Endothelial cell of umbilical vein (primary cell): ENCODE results near the gene HPDL. TPM values are rescaled to one million over a fixed set of nuclear protein-coding genes. Genes with fewer than 3 reads are reported as not detected.

Source experiments
- BruUV-seq: library from RNA; stranded (reverse); fragments of 400-500 nt; replicated peaks from 2 replicates; lab custom pipeline; 2021; lab: Mats Ljungman, UMichigan
- CTCF ChIA-PET: fragments of 300-600, 350-600 bp; sonication (Branson Sonifier 250); formaldehyde crosslinking; loops from one replicate; lab custom pipeline; 2021; ENCODE audit warnings: antibody characterized with exemption, inconsistent platforms; lab: Charles Lee
- POLR2A ChIA-PET: fragments of 300-600, 350-600 bp; sonication (Branson Sonifier 250); formaldehyde crosslinking; loops from one replicate; lab custom pipeline; 2021; ENCODE audit warnings: antibody characterized with exemption, inconsistent platforms; lab: Charles Lee
- DNase-seq: peaks from one replicate; pipeline ENCODE4 v3.0.0-alpha.2; 2011; ENCODE audit warnings: low read depth, low spot score
- FAIRE-seq: peaks from 2 replicates; lab custom pipeline; 2011; peaks lifted over from hg19 to GRCh38; lab: Jason Lieb, UNC
- H2AFZ ChIP-seq: 2 replicates; pipeline ENCODE4 v1.6.0; 2012; ENCODE audit warnings: low read depth, low read length, control low read depth, inconsistent platforms
- H3K27ac ChIP-seq: 2 replicates; pipeline ENCODE4 v1.5.1; 2011; ENCODE audit warnings: low read depth, mild to moderate bottlenecking, control low read depth, low read length, moderate library complexity; ENCODE audit not compliant: insufficient read depth
- H3K27me3 ChIP-seq, 2 experiments: 2 replicates each; pipeline versions ENCODE4 v1.6.0 to v1.6.1; 2011; ENCODE audit warnings: low read length in 2 of 2, mixed read lengths in 1 of 2; ENCODE audit not compliant: control insufficient read depth in 2 of 2, insufficient read depth in 2 of 2
- H3K36me3 ChIP-seq, 2 experiments: 2 replicates in 1 of 2; 3 replicates in 1 of 2; pipeline ENCODE4 v1.5.1; 2011; ENCODE audit warnings: low read length in 2 of 2, mild to moderate bottlenecking in 1 of 2, moderate library complexity in 1 of 2; ENCODE audit not compliant: control insufficient read depth in 2 of 2, insufficient read depth in 2 of 2; ENCODE audit errors: extremely low read depth in 1 of 2
- H3K4me1 ChIP-seq: 3 replicates; pipeline ENCODE4 v1.5.1; 2011; ENCODE audit warnings: mild to moderate bottlenecking, low read length; ENCODE audit not compliant: control insufficient read depth, insufficient read depth; ENCODE audit errors: extremely low read depth
- H3K4me2 ChIP-seq: 2 replicates; pipeline ENCODE4 v1.6.1; 2011; ENCODE audit warnings: low read length, control low read depth, mixed read lengths; ENCODE audit not compliant: insufficient read depth
- H3K4me3 ChIP-seq, 3 experiments: fragments of 200-600 bp in 1 of 3; sonication (generic), shearing (Covaris generic) in 1 of 3; replicated peaks in 1 of 3; 2 replicates each; pipeline ENCODE4 v1.5.1; 2011 to 2016; ENCODE audit warnings: control low read depth in 3 of 3, low read length in 3 of 3, mild to moderate bottlenecking in 2 of 3, inconsistent platforms in 1 of 3, low read depth in 1 of 3, moderate library complexity in 1 of 3; ENCODE audit not compliant: insufficient read depth in 1 of 3
- H3K79me2 ChIP-seq: 2 replicates; pipeline ENCODE4 v1.6.0; 2012; ENCODE audit warnings: low read length, inconsistent platforms; ENCODE audit not compliant: control insufficient read depth, insufficient read depth
- H3K9ac ChIP-seq: replicated peaks from 2 replicates; pipeline ENCODE3; 2011; ENCODE audit warnings: low read length, control low read depth; ENCODE audit not compliant: insufficient read depth; ENCODE audit errors: extremely low read depth
- H3K9me1 ChIP-seq: replicated peaks from 3 replicates; pipeline ENCODE4 v1.6.0; 2011; ENCODE audit warnings: mild to moderate bottlenecking, low read length; ENCODE audit not compliant: control insufficient read depth, insufficient read depth; ENCODE audit errors: extremely low read depth
- H3K9me3 ChIP-seq: replicated peaks from 2 replicates; pipeline ENCODE4 v1.5.1; 2012; ENCODE audit warnings: low read length, inconsistent platforms; ENCODE audit not compliant: control insufficient read depth, insufficient read depth
- H4K20me1 ChIP-seq: replicated peaks from 2 replicates; pipeline ENCODE3; 2011; ENCODE audit warnings: mild to moderate bottlenecking, low read length; ENCODE audit not compliant: control insufficient read depth, insufficient read depth; ENCODE audit errors: extremely low read depth
- CTCF ChIP-seq, 2 donors: IDR thresholded peaks; 1 replicate in 1 of 2; 2 replicates in 1 of 2; pipeline ENCODE4 v1.5.1; 2011; ENCODE audit warnings: low read length in 2 of 2, mild to moderate bottlenecking in 2 of 2, moderate library complexity in 2 of 2, control low read depth in 1 of 2, inconsistent platforms in 1 of 2, low read depth in 1 of 2; ENCODE audit not compliant: insufficient read depth in 1 of 2; ENCODE audit errors: extremely low read depth in 1 of 2
- EZH2 ChIP-seq: IDR thresholded peaks from 2 replicates; pipeline ENCODE4 v1.6.1; 2012; ENCODE audit warnings: borderline replicate concordance, low read depth, mild to moderate bottlenecking, moderate library complexity, low read length, inconsistent platforms; ENCODE audit not compliant: severe bottlenecking
- FOS ChIP-seq: IDR thresholded peaks from 2 replicates; pipeline ENCODE4 v1.6.1; 2011; ENCODE audit warnings: mild to moderate bottlenecking, low read length, moderate library complexity, borderline replicate concordance; ENCODE audit not compliant: insufficient read depth
- GATA2 ChIP-seq: IDR thresholded peaks from 2 replicates; pipeline ENCODE4 v1.7.0; 2011; ENCODE audit warnings: low read depth, mild to moderate bottlenecking, moderate library complexity, mixed read lengths, low read length; ENCODE audit not compliant: insufficient read length, insufficient read depth
- JUN ChIP-seq: IDR thresholded peaks from 2 replicates; pipeline ENCODE4 v1.6.1; 2011; ENCODE audit warnings: borderline replicate concordance, low read depth; ENCODE audit not compliant: insufficient read length, insufficient read depth
- MAX ChIP-seq: IDR thresholded peaks from 2 replicates; pipeline ENCODE4 v1.6.1; 2011; ENCODE audit not compliant: insufficient read depth, insufficient read length
- MYC ChIP-seq: IDR thresholded peaks from one replicate; pipeline ENCODE4 v1.6.1; 2011; ENCODE audit warnings: mild to moderate bottlenecking, low read depth, low read length
- POLR2A ChIP-seq: IDR thresholded peaks from 2 replicates; pipeline ENCODE4 v1.6.1; 2012; ENCODE audit warnings: low read depth, mild to moderate bottlenecking, control low read depth, low read length
- POLR2AphosphoS5 ChIP-seq: IDR thresholded peaks from 2 replicates; pipeline ENCODE4 v1.6.1; 2012; ENCODE audit warnings: low read depth, mild to moderate bottlenecking, control low read depth, low read length, moderate library complexity; ENCODE audit not compliant: insufficient read depth
- dilution Hi-C: fragments of 300-500 bp; cut with MboI; formaldehyde crosslinking; loops from one replicate; pipeline ENCODE4 v1.15.0; 2019; ENCODE audit warnings: low sequenced_read_pairs; ENCODE audit not compliant: extremely low pct_ligation_motif_present
- intact Hi-C: fragments of 100-400 bp; cut with micrococcal nuclease; formaldehyde crosslinking; loops from one replicate; pipeline ENCODE4 v1.10.0; 2022
- polyA plus RNA-seq, 4 experiments: library from polyadenylated mRNA; depleted of rRNA in 3 of 4; stranded (reverse) in 3 of 4; unstranded in 1 of 4; fragments of >200 nt; gene quantifications; 2 replicates each; pipeline versions ENCODE4 v1.2.1 to v1.2.3, GENCODE V29; 2011 to 2012; ENCODE audit warnings: missing spikeins in 1 of 4
- total RNA-seq: library from RNA; stranded (reverse); gene quantifications from 2 replicates; pipeline ENCODE4 v1.2.3, GENCODE V29; 2021

HPDL gene
- total and polyA plus RNA-seq, 2 donors (not counting 3 experiments of a cell fraction or from before 2014, with no cell fraction given): 3.4 to 5.9 TPM

DNA sequence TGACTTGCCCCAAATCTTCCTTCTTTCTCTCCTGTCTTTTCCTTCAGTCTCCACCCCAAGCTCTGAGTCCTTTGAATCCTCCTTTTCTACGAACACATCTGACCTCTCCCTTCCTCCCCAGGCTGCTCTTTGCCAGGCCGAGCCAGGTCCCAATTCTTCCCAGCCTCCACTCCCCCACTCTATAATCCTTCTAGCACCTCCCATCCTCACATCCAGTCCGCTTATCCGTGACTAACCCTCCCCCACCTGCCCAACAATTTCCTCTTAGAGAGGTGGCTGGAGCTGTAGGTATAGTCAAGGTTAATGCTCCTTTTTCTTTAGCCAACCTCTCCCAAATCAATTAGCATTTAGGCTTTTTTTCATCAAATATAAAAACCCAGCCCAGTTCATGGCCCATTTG, 9.5 kb upstream of the HPDL start:
- FAIRE-seq: no peak
- H2AFZ ChIP-seq: no peak overlapping the region
- H3K36me3 ChIP-seq: no peaks in the 10 kb centered on the region
- DNase-seq: no peak
- H3K9ac ChIP-seq: no peak overlapping the region
- H3K4me2 ChIP-seq: no peak overlapping the region
- H3K27me3 ChIP-seq: peaks cover 0 to 2% of the 10 kb centered on the region in 2 experiments
- no peak overlapping the region for H3K4me3 ChIP-seq
- POLR2A ChIA-PET: no interaction called here
- no peaks in the 10 kb centered on the region for H3K4me1 ChIP-seq
- dilution Hi-C loops: no loop called here
- no peaks in the 10 kb centered on the region for H3K79me2 ChIP-seq
- no peaks in the 10 kb centered on the region for H3K9me1 ChIP-seq
- intact Hi-C loops: no loop called here
- no peaks in the 10 kb centered on the region for H3K9me3 ChIP-seq
- no peak for TF ChIP-seq GATA2
- BruUV-seq: no TSS peak
- H4K20me1 ChIP-seq: no peaks in the 10 kb centered on the region
- CTCF ChIA-PET: no interaction called here
- no peak overlapping the region for H3K27ac ChIP-seq

DNA sequence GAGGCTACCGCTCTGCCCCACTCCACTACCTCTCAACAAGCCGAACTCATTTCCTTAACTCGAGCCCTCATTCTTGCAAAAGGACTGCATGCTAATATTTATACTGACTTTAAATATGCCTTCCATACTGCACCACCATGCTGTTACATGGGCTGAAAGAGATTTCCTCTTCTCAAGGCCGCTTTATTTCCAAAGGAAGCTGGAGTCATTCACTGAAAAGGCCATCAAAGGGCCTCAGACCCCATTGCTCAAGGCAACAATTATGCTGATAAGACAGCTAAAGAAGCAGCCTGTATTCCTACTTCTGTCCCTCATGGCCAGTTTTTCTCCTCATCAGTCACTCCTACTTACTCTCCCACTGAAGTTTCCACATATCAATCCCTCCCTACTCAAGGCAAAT, 6.9 kb upstream of the HPDL start:
- no peak overlapping the region for H2AFZ ChIP-seq
- no peaks in the 10 kb centered on the region for H3K79me2 ChIP-seq
- dilution Hi-C loops: no loop called here
- ChIA-PET CTCF (interaction anchor here (1.1 to 1.6 kb wide), 3 partner anchors 9 to 17 kb away, joined by 3 to 6 read pairs (median 4); no protein-coding TSS in a partner anchor), POLR2A (no interaction called here)
- TF ChIP-seq MAX (no peak), MYC (no peak), EZH2 (no peak), FOS (no peak), GATA2 (no peak), JUN (no peak), CTCF (IDR thresholded peaks at IDR 0.05; ENCODE audit: extremely low read depth in 1 of 2, insufficient read depth in 1 of 2, low read depth in 1 of 2, low read length in 2 of 2) (no peak), POLR2AphosphoS5 (no peak), POLR2A (no peak)
- FAIRE-seq: no peak
- no peaks in the 10 kb centered on the region for H3K36me3 ChIP-seq
- no peaks in the 10 kb centered on the region for H3K4me1 ChIP-seq
- H3K4me3 ChIP-seq: no peak overlapping the region
- no TSS peak for BruUV-seq
- H3K9me3 ChIP-seq: no peaks in the 10 kb centered on the region
- no peak for DNase-seq
- H3K27ac ChIP-seq: no peak overlapping the region
- intact Hi-C loops: no loop called here
- H3K9me1 ChIP-seq: no peaks in the 10 kb centered on the region
- H4K20me1 ChIP-seq: no peaks in the 10 kb centered on the region
- peaks cover 0 to 2% of the 10 kb centered on the region in 2 experiments for H3K27me3 ChIP-seq
- H3K9ac ChIP-seq: no peak overlapping the region
- H3K4me2 ChIP-seq: no peak overlapping the region
